ENCODE results near the gene CYP2A13.
A peak's percentile ranks its signal among the peaks of the same experiment; 100 is the strongest.
"Not testable (repeated sequence)": the region's sequence is repeated elsewhere in the genome, so short reads cannot be mapped to it uniquely, and the experiment has no call there.

The CYP2A13 gene

DNA sequence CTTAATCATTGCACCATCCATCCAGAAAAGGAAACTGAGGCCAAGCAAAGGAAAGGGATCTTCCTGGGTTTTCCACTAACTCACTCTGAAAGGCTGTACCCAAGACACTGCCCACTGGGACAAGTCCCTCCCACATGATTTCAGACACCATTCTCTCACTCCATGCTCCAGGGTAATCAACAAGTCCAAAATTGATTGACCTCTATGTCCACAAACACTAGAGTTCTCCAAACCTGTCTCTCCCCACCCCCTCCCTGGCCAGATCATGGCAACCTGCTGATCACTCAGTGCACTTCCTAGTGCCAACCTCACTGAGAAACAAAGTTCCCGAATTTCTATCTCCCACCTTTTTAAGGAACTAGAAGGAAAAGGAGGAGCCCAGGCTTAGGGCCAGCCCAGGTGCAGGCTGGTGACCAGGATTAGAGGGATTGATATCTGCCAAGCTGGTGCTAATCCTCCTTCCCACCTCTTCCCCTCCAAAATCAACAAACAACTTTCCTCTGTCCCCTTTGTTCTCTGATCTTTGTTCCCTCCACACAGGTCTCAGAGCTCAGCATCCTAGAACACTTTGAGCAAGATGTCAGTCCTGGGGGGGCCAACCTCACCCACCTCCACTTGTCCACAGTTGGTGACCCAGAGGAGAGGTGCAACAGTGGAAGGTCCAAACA is 2.4 kb upstream of the CYP2A13 start:
- DNase-seq (ENCODE audit: low spot score): no peak
- TF ChIP-seq, protein P1, sequence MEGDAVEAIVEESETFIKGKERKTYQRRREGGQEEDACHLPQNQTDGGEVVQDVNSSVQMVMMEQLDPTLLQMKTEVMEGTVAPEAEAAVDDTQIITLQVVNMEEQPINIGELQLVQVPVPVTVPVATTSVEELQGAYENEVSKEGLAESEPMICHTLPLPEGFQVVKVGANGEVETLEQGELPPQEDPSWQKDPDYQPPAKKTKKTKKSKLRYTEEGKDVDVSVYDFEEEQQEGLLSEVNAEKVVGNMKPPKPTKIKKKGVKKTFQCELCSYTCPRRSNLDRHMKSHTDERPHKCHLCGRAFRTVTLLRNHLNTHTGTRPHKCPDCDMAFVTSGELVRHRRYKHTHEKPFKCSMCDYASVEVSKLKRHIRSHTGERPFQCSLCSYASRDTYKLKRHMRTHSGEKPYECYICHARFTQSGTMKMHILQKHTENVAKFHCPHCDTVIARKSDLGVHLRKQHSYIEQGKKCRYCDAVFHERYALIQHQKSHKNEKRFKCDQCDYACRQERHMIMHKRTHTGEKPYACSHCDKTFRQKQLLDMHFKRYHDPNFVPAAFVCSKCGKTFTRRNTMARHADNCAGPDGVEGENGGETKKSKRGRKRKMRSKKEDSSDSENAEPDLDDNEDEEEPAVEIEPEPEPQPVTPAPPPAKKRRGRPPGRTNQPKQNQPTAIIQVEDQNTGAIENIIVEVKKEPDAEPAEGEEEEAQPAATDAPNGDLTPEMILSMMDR (IDR thresholded peaks at IDR 0.05; ENCODE audit: extremely low read depth, missing control alignments): no peak

DNA sequence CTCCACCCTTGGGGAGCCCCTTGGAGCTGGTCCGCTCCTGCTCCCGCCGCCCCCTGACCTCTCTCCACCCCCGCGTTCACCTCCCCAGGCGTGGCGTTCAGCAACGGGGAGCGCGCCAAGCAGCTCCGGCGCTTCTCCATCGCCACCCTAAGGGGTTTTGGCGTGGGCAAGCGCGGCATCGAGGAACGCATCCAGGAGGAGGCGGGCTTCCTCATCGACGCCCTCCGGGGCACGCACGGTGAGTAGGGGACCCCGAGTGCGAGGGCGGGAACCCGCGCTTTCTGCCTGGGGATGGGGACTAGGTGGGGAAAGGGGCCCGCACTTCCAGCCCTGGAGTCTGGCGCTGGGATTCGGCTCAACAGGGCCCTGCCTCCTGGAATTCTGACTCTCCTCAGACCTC is 1.7 kb downstream of the CYP2A13 start:
- TF ChIP-seq, protein P1 (IDR thresholded peaks at IDR 0.05; ENCODE audit: extremely low read depth, missing control alignments): no peak
- peak; percentile 1 for DNase-seq (ENCODE audit: low spot score)

DNA sequence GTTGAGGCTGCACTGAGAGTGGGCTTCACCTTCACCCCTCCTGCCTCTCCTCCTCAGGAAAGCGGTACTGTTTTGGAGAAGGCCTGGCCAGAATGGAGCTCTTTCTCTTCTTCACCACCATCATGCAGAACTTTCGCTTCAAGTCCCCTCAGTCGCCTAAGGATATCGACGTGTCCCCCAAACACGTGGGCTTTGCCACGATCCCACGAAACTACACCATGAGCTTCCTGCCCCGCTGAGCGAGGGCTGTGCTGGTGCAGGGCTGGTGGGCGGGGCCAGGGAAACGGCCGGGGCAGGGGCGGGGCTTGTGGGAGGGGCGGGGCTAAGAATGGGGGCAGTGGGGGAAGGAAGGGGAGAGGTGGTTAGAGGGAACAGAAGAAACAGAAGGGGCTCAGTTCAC is 7.5 kb downstream of the CYP2A13 start:
- no peak for DNase-seq (ENCODE audit: low spot score)
- TF ChIP-seq, protein P1 (IDR thresholded peaks at IDR 0.05; ENCODE audit: extremely low read depth, missing control alignments): no peak

DNA sequence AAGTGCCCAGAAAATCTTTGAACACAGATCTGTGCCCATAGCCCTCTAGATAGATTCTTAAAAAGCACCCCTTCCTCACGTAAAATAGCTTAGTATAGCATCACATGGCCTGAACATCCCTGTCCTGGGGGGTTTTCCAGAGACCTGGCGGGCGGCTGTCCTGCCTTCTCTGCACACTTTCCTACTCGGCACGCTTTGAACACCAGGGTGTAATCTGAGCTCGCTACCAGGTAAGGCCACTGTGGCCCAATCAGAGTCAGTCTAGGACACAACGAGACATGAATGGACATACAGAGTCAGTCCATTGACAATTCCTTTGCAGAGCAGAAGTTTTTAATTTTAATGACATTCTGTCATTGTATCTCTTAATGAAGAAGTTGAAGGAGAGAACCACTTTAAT is 8.1 kb downstream of the CYP2A13 start:
- peak; percentile 6 for DNase-seq (ENCODE audit: low spot score)
- TF ChIP-seq, protein P1 (IDR thresholded peaks at IDR 0.05; ENCODE audit: extremely low read depth, missing control alignments): no peak

DNA sequence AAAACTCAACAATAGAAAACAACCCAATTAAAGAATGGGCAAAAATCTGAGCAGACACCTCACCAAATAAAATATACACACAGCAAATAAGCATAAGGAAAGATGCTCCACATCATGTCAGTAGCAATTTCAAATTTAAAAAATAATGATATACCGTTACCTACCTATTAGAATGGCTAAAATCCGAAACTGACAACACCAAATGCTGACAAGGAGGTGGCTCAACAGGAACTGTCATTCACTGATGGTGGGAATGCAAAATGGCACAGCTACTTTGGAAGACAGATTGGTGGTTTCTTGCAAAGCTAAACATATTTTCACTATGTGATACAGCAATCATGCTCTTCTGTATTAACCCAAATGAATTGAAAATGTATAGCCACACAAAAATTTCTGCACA is 9.1 kb downstream of the CYP2A13 start:
- TF ChIP-seq, protein P1 (IDR thresholded peaks at IDR 0.05; ENCODE audit: extremely low read depth, missing control alignments): no peak
- no peak for DNase-seq (ENCODE audit: low spot score)

DNA sequence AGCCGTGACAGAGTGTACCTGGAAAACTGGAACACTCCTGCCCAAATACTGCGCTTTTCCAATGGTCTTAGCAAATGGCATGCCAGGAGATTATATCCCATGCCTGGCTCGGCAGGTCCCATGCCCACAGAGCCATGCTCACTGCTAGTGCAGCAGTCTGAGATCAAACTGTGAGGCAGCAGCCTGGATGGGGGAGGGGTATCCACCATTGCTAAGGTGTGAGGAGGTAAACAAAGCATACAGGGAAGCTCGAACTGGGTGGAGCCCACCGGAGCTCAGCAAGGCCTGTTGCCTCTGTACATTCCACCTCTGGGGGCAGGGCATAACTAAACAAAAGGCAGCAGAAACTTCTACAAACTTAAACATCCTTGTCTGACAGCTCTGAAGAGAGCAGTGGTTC is 10.5 kb downstream of the CYP2A13 start:
- DNase-seq (ENCODE audit: low spot score): no peak

DNA sequence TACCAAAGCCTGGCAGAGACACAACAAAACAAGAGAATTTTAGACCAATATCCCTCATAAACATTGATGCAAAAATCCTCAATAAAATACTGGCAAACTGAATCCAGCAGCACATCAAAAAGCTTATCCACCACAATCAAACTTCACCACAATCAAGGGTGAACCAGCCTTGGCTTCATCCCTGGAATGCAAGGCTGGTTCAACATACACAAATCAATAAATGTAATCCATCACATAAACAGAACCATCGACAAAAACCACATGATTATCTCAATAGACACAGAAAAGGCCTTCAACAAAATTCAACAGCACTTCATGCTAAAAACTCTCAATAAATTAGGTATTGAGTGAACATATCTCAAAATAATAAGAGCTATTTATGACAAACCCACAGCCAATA is 14.0 kb downstream of the CYP2A13 start:
- DNase-seq (ENCODE audit: low spot score): not testable (repeated sequence)

More for the DNA sequence above, 10.5 kb downstream of the CYP2A13 start:
- TF ChIP-seq, protein P1 (IDR thresholded peaks at IDR 0.05; ENCODE audit: extremely low read depth, missing control alignments): no peak

DNA sequence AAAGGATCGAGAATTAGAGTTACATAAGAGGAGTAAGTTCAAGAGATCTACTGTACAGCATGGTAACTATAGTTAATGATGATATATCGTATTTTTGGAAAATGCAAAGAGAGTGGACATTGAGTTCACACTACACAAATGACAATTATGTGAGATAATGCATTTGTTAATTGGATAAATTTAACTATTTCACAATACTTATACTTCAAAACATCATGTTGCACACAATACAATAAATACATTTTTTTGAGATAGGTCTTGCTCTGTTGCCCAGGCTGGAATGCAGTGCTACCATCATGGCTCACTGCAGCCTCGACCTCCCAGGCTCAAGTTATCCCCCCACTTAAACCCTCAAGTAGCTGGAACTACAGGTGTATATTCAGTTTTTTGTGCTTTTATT is 17.9 kb downstream of the CYP2A13 start:
- no peak for DNase-seq (ENCODE audit: low spot score)
- TF ChIP-seq, protein P1 (IDR thresholded peaks at IDR 0.05; ENCODE audit: extremely low read depth, missing control alignments): no peak

Measured in GM20000 (cell line).